K562 (cell line): Measurements from ENCODE around the gene AGRN. TPM values are rescaled to one million over a fixed set of nuclear protein-coding genes. Genes with fewer than 3 reads are reported as not detected.
A peak's percentile ranks its signal among the peaks of the same experiment; 100 is the strongest.

Source experiments
- ATF1 ChIP-seq, 2 experiments: fragments of 450-650 bp in 1 of 2; IDR thresholded peaks; 2 replicates each; pipeline ENCODE4 v1.6.1; 2016; ENCODE audit warnings: missing compliant biosample characterization in 1 of 2, missing genetic modification characterization in 1 of 2
- CHD1 ChIP-seq: fragments of 200-600 bp; sonication (generic); IDR thresholded peaks from one replicate; pipeline ENCODE4 v1.6.1; 2012; ENCODE audit warnings: mild to moderate bottlenecking, moderate library complexity, low read length, inconsistent platforms
- CREB1 ChIP-seq, 2 experiments: sonication (generic) in 1 of 2; formaldehyde crosslinking in 1 of 2; IDR thresholded peaks; 2 replicates each; pipeline versions ENCODE4 v1.6.1 to v1.8.0; 2012 to 2022; ENCODE audit warnings: inconsistent platforms in 1 of 2, mild to moderate bottlenecking in 1 of 2, missing genetic modification reagents in 1 of 2, moderate library complexity in 1 of 2
- DACH1 ChIP-seq: fragments of 450-650 bp; IDR thresholded peaks from 2 replicates; pipeline ENCODE4 v1.6.1; 2018; ENCODE audit not compliant: partially characterized antibody
- HMGN3 ChIP-seq: IDR thresholded peaks from 2 replicates; pipeline ENCODE4 v1.6.1; 2011; ENCODE audit warnings: borderline replicate concordance, low read depth, mild to moderate bottlenecking, mixed read lengths, low read length; ENCODE audit not compliant: insufficient read length; ENCODE audit errors: extremely low read depth
- HSF4 ChIP-seq: fragments of 250-450 bp; sonication (Bioruptor Pico); IDR thresholded peaks from 2 replicates; pipeline ENCODE4 v2.1.2; 2022; ENCODE audit warnings: mild to moderate bottlenecking, moderate library complexity, borderline replicate concordance
- L3MBTL2 ChIP-seq: fragments of 450-650 bp; IDR thresholded peaks from 2 replicates; pipeline ENCODE4 v1.6.1; 2016; ENCODE audit warnings: mild to moderate bottlenecking, moderate library complexity
- MEIS2 ChIP-seq: fragments of 450-650 bp; IDR thresholded peaks from 2 replicates; pipeline ENCODE4 v1.6.1; 2014; ENCODE audit warnings: mild to moderate bottlenecking; ENCODE audit not compliant: partially characterized antibody
- PCBP1 ChIP-seq: fragments of 200-400 bp; formaldehyde crosslinking; IDR thresholded peaks from 2 replicates; pipeline ENCODE4 v1.6.1; 2018; ENCODE audit warnings: mild to moderate bottlenecking, low read depth, low read length; ENCODE audit not compliant: poor library complexity, severe bottlenecking
- RAD21 ChIP-seq, 2 experiments: fragments of 250-450 bp in 1 of 2; fragments of 450-650 bp in 1 of 2; sonication (Bioruptor Pico) in 1 of 2; formaldehyde crosslinking in 1 of 2; IDR thresholded peaks in 1 of 2; conservative IDR thresholded peaks in 1 of 2; 2 replicates each; pipeline versions ENCODE4 v1.4.0 to v1.8.0; 2020 to 2022; ENCODE audit warnings: mild to moderate bottlenecking in 2 of 2, moderate library complexity in 1 of 2
- RBM14 ChIP-seq: fragments of 200-400 bp; formaldehyde crosslinking; IDR thresholded peaks from 2 replicates; pipeline ENCODE4 v1.6.1; 2018; ENCODE audit warnings: low read depth, mild to moderate bottlenecking, low read length, moderate library complexity, borderline replicate concordance; ENCODE audit not compliant: insufficient read depth
- SAFB ChIP-seq: fragments of 200-400 bp; formaldehyde crosslinking; IDR thresholded peaks from 2 replicates; pipeline ENCODE4 v1.6.1; 2017; ENCODE audit warnings: low read depth, low read length, borderline replicate concordance
- SP1 ChIP-seq: sonication (generic); formaldehyde crosslinking; IDR thresholded peaks from 2 replicates; pipeline ENCODE4 v1.8.1; 2022; ENCODE audit warnings: mild to moderate bottlenecking, missing genetic modification reagents
- TAF15 ChIP-seq: fragments of 200-400 bp; formaldehyde crosslinking; IDR thresholded peaks from 2 replicates; pipeline ENCODE4 v1.6.1; 2017; ENCODE audit warnings: mild to moderate bottlenecking, low read depth, low read length, moderate library complexity
- ZNF124 ChIP-seq: sonication (generic); formaldehyde crosslinking; IDR thresholded peaks from 2 replicates; pipeline ENCODE4 v1.8.1; 2022; ENCODE audit warnings: missing genetic modification reagents
- ZNF263 ChIP-seq: sonication (generic); formaldehyde crosslinking; IDR thresholded peaks from 2 replicates; pipeline ENCODE4 v1.8.0; 2022; ENCODE audit warnings: mild to moderate bottlenecking, missing genetic modification reagents, borderline replicate concordance
- ZNF282 ChIP-seq: sonication (generic); formaldehyde crosslinking; IDR thresholded peaks from 2 replicates; pipeline ENCODE4 v1.8.1; 2023; ENCODE audit warnings: missing genetic modification reagents
- polyA plus RNA-seq, 8 experiments: library from polyadenylated mRNA; depleted of rRNA in 4 of 8; stranded (reverse) in 5 of 8; unstranded in 3 of 8; fragments of >200 nt; fragmentation: Nextera tagmentation in 2 of 8; fragmentation: Illumina TruSeq in 1 of 8; extraction: Ambion mirVana in 2 of 8; extraction: Trizol in 1 of 8; gene quantifications; 2 replicates each; pipeline versions ENCODE4 v1.2.1 to v1.2.3, GENCODE V29; 2011 to 2014; ENCODE audit warnings: inconsistent platforms in 1 of 8, missing spikeins in 1 of 8
- total RNA-seq, 7 experiments: library from RNA; depleted of rRNA in 6 of 7; stranded (reverse); fragments of >200 nt in 6 of 7; fragmentation: Illumina TruSeq in 2 of 7; extraction: Trizol in 2 of 7; gene quantifications; 2 replicates each; pipeline versions ENCODE4 v1.2.1 to v1.2.3, GENCODE V29; 2011 to 2021; ENCODE audit warnings: low replicate concordance in 1 of 7
- TF ChIP-seq, protein P1 (sequence below): sonication (generic); formaldehyde crosslinking; IDR thresholded peaks from 2 replicates; pipeline ENCODE4 v1.9.0; 2022; ENCODE audit warnings: mild to moderate bottlenecking, missing genetic modification reagents
- TF ChIP-seq, protein P2 (sequence below): sonication (generic); formaldehyde crosslinking; IDR thresholded peaks from 2 replicates; pipeline ENCODE4 v1.9.0; 2022; ENCODE audit warnings: mild to moderate bottlenecking, missing genetic modification reagents
- TF ChIP-seq, protein P3 (sequence below): fragments of 450-650 bp; IDR thresholded peaks from 2 replicates; pipeline ENCODE4 v1.6.1; 2014; ENCODE audit warnings: low read depth, mild to moderate bottlenecking, moderate library complexity, borderline replicate concordance
- TF ChIP-seq, protein P4 (sequence below), 3 experiments: fragments of 200-800 bp in 1 of 3; sonication (Bioruptor generic) in 1 of 3; sonication (generic) in 1 of 3; formaldehyde crosslinking in 1 of 3; IDR thresholded peaks; 2 replicates each; pipeline versions ENCODE4 v1.6.1 to v1.8.0; 2016 to 2022; ENCODE audit warnings: mild to moderate bottlenecking in 2 of 3, missing compliant biosample characterization in 2 of 3, missing genetic modification characterization in 2 of 3, missing genetic modification reagents in 1 of 3

AGRN gene
- total and polyA plus RNA-seq, 9 of the 15 experiments (the other 6 are each of a cell fraction or from before 2014, with no cell fraction given): 0.04 to 111 (median 18.1) TPM

DNA sequence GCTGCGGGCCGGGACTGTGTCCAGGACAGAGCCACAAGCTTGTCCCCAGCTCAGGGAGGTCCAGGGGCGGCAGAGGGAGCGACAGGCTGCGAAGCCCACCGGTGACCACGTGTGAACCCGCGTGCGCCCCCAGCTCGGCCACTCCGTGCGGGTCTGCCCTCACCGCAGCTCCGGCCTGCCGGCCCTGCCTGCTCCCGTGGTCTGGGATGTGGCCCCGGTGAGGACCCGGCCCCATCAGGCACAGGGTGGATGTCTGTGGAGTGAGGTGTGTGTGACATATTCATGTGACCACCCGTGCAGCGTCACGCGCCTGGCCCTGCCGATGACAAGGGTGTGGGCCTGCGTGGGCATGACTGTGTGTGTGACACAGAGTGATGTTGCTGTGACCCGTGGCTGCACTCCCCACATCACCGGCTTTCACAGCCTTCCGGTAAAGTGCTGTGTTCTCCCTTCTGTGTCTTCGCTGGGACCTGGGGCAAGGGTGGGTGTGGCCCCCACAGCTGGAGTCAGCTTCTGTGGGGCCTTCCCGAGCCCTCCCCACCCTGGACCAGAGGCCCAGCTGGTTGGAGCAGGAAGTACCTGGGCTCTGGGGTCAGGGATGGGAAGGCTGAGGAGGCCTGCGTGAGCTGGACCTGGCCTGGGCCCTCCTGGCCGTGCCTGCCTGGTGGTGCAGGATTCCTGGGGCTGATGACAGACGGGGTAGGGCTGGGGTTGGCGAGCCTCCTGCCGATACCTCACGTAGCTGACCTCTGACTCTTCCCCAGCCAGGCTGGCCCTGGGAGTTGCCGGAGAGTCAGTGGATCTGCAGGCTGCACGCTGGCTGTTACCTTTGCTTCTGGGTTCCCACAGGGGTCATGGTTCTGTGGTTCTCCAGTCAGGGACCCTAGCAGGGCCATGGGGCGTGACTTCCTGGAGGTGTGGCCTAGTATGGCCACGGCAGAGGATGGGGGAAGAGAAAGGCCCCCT is 50.1 kb downstream of the AGRN start (continued):
- TF ChIP-seq SP1 (CRISPR knock-in tag) (peak; percentile 27; the same call in 1 of the 2 replicates), L3MBTL2 (peak; percentile 23; the same call in 1 of the 2 replicates), RAD21 (CRISPR knock-in tag; conservative IDR thresholded peaks at IDR 0.05 in 1 of 2, IDR thresholded peaks at IDR 0.05 in 1 of 2) (0 out of 4 replicates have a peak, but pooled peaks of 1 of the 2 experiments have one; percentile 6), MEIS2 (peak; percentile 70), DACH1 (peak; percentile 59), ATF1 (CRISPR knock-in tag; IDR thresholded peaks at IDR 0.05) (no peak), ATF1 (tag; IDR thresholded peaks at IDR 0.05) (peak; percentile 51; the same call in 1 of the 2 replicates), PCBP1 (peak; percentile 29), ZNF124 (peak; percentile 75; the same call in 1 of the 2 replicates), HMGN3 (peak; percentile 10), ZNF282 (CRISPR knock-in tag) (peak; percentile 16; the same call in 1 of the 2 replicates), CHD1 (peak; percentile 37), SAFB (peak; percentile 81; the same call in 1 of the 2 replicates), ZNF263 (CRISPR knock-in tag) (0 out of 2 replicates have a peak, but pooled peaks have one; percentile 33), TAF15 (no peak), RBM14 (0 out of 2 replicates have a peak, but pooled peaks have one; percentile 15), CREB1 (IDR thresholded peaks at IDR 0.05) (no peak; the same call in 1 of the 2 replicates), CREB1 (CRISPR knock-in tag; IDR thresholded peaks at IDR 0.05) (peak; percentile 57; the same call in 1 of the 2 replicates), HSF4 (no peak)
- TF ChIP-seq, protein P1, sequence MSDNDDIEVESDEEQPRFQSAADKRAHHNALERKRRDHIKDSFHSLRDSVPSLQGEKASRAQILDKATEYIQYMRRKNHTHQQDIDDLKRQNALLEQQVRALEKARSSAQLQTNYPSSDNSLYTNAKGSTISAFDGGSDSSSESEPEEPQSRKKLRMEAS (CRISPR knock-in tag): peak; percentile 49; the same call in 1 of the 2 replicates
- TF ChIP-seq, protein P2, sequence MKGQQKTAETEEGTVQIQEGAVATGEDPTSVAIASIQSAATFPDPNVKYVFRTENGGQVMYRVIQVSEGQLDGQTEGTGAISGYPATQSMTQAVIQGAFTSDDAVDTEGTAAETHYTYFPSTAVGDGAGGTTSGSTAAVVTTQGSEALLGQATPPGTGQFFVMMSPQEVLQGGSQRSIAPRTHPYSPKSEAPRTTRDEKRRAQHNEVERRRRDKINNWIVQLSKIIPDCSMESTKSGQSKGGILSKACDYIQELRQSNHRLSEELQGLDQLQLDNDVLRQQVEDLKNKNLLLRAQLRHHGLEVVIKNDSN (CRISPR knock-in tag): peak; percentile 65
- TF ChIP-seq, protein P3, sequence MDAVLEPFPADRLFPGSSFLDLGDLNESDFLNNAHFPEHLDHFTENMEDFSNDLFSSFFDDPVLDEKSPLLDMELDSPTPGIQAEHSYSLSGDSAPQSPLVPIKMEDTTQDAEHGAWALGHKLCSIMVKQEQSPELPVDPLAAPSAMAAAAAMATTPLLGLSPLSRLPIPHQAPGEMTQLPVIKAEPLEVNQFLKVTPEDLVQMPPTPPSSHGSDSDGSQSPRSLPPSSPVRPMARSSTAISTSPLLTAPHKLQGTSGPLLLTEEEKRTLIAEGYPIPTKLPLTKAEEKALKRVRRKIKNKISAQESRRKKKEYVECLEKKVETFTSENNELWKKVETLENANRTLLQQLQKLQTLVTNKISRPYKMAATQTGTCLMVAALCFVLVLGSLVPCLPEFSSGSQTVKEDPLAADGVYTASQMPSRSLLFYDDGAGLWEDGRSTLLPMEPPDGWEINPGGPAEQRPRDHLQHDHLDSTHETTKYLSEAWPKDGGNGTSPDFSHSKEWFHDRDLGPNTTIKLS: 0 out of 2 replicates have a peak, but pooled peaks have one; percentile 45
- TF ChIP-seq, protein P4, sequence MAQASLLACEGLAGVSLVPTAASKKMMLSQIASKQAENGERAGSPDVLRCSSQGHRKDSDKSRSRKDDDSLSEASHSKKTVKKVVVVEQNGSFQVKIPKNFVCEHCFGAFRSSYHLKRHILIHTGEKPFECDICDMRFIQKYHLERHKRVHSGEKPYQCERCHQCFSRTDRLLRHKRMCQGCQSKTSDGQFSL (CRISPR knock-in tag; IDR thresholded peaks at IDR 0.05): peak; percentile 49; the same call in 1 of the 2 replicates
- TF ChIP-seq, protein P4 (tag; IDR thresholded peaks at IDR 0.05): no peak
